Islet precursor cell (in vitro differentiated cells): ENCODE data around the gene NR2C2.

Experiments used
- DNase-seq: peaks from one replicate; pipeline ENCODE4 v3.0.0-alpha.2; 2018

The NR2C2 gene

DNA sequence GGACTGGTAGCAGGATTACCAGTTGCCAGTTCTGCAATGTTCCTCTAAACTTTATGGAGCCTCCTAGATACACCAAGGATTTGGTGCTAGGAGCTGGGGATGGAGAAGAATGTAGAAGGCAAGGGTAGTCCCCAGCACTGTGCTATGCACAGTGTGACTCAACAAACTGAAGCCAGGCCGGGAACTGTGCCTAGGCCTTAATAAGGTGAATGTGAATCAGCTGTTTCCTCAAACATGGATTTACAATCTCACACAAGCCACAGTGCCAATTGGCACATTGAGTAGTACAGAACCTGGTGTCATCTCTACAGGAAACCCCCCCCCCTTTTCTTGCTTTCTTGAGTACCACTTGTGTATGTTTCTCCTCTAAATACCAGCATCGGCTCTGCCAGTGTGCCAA lies 85.3 kb downstream of the NR2C2 start:
- DNase-seq: no peak

DNA sequence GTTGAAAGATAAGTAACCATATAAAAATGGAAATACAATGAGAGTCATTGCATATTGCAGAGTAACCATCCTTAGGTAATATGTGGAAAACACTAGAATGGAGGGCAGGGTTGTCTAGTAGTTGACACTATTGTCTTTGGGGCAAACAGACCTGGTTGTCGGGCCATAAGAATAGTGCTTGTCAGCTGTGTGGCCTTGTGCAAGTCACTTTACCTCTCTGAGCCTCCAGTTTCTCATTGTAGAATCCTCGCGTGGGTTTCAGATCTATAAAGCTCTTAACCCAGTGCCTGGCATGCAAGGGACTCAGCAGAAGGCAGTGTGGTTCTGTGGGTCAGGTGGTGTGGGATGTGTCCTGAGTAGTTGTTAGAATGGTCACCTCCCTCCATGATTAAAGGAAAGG lies 85.7 kb downstream of the NR2C2 start:
- no peak for DNase-seq

DNA sequence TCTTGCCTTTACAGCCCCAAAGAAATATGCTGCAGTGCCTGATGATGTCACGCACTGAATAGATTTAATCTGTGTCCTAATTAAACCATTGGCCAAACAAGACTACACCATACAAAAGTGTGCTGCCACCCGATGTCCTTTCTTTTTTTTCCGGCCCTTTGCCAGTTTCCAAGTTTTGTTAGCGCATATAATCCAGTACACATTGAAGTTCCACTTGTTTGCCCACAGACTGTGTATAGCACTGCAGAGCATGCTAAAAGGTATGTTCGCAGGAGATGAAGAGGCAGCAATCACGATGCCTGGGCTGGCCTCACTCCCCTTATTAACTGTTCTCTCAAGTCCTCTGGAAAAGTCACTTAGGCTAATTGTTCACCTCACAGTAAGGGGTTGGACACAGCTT lies 90.9 kb downstream of the NR2C2 start:
- no peak for DNase-seq

DNA sequence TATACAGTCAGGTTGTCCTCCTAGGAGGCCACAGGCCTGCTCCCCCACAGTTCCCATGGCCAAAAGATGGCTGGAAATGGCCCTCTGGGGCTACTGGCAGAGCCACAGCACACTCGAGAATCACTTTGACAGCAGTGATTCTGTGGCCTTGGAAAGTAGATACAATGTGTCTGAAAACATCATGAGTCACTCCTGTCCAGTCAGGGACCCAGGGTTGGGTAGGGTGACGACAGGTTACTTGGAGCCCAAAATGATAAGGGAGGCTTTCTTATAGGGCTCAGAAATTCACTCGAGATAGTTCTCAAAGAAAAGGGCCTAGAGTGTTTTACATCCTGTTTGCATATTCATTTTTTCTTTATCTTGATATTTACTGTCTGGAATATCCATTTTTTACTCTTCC lies 93.5 kb downstream of the NR2C2 start:
- DNase-seq: no peak

DNA sequence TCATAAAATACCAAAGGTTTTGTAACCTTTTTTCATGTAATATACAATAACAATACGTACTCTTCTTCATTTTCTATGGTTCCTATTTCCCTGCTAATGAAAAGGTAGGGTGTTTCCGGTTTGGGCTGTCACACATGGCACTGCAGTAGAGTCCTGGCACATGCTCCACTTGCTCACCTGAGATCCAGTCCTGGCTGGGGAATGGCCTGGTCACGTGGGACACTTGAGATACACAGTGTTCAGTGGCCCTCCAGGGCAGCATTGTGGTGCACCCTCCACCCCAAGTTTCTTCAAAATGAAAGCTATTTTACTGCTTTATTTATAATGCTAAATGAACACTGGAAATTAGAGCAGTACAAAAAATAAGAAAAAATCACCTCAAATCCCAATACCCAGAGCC lies 94.6 kb downstream of the NR2C2 start:
- no peak for DNase-seq

DNA sequence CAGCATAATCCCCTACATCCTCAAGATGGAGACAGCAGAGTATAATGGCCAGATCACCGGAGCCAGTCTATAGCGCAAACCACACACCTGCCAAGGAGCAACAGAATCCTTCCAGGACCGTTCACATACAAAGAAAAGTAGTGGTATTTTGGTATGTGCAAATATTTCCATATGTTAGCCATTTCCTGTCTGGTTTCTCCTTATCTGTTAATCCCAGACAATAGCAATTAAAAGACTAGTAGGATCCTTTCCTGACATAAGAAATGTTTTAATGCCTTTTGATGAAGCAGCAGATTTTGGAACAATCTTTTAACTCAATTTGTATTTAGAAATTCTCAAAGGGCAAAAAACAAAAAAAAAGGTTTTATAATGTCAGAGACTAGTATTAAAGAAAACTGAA lies 95.6 kb downstream of the NR2C2 start:
- DNase-seq: no peak

DNA sequence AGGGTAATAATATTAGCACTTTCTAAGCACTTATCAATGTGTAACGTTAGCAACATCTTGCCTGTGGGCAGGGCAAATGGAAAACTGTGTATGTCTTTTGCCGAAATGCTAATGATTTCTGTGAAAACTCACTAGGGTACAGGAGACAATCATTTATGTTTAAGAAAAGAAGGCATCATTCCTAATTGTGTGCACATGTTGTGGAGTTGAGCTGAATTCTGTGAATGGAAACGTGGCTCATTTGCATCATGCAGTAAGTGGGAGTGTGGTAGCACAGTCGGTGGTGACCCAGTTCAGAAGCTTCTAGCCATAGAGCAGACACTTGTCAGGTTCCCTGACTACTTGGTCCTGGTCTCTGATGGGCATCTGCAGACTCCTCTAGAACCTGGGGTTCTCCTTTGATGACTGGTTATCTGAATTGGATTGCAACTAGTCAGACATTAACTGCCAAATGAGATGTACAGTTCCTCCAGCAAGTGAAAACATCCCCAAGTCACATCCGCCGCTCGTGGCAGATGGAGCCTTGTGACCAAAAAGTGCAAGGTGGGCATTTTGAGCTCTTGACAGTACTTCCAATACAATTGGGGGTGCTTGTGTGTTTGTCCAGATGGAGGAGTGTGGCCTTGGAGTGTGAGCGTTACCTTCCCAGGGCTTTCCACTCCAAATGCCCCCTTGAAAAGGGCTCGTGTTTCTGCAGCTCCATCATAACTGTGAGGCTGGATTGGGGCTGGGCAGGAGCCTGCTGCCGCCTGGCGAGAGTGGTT lies 96.2 kb downstream of the NR2C2 start:
- no peak for DNase-seq

DNA sequence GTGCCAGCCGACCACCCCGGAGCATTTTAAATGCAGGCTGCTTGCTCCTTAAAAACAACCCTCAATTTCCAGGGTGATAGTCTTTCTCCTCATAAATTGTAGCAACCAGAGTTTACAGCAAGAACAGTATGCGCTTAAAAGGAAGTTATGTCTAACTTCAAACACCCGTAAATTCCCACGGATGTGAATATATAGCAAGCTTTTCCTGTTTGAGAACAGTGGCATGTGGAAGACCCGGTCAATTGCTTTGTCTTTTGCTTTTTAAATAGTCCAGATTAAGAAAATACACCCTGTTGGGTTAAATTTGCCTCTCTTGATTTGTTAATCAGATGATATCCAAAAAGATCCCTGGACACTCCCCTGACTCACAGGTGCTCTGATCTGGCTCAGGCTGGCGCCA lies 96.9 kb downstream of the NR2C2 start:
- no peak for DNase-seq

DNA sequence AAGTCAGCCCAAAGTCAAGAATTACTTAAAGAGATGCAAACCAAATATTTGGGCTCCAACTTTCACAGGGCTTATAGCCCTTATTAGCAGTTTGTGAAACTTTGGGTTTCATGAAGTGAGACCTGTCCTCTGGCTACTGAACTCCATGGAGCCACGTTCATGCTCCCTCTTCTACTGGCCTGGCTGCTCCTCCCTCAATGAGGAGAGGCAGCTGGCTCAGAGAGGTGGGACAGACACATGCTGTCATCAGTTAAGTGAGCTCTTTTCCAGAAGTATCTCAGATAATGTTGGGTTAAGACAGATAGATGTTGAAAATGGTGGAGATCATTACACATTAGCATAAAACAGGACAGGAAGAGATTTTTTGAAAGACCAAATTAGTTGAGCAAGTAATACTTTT lies 98.3 kb downstream of the NR2C2 start:
- DNase-seq: no peak

DNA sequence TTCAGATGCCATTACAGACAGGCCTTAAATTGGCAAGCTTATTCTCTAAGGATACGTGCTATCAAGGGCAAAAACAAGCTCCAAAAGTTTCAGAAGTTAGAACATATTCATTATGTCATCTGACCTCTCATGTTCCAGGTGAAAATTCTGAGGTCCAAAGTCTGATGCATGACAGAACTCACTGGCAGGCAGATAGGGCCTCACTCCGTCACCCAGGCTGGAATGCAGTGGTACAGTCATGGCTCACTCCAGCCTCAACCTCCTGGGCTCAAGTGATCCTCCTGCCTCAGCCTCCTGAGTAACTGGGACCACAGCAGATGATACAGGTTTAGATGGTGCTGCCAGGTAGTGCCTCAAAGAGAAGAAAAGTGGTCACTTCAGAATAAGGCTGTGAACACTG lies 102.2 kb downstream of the NR2C2 start:
- no peak for DNase-seq

DNA sequence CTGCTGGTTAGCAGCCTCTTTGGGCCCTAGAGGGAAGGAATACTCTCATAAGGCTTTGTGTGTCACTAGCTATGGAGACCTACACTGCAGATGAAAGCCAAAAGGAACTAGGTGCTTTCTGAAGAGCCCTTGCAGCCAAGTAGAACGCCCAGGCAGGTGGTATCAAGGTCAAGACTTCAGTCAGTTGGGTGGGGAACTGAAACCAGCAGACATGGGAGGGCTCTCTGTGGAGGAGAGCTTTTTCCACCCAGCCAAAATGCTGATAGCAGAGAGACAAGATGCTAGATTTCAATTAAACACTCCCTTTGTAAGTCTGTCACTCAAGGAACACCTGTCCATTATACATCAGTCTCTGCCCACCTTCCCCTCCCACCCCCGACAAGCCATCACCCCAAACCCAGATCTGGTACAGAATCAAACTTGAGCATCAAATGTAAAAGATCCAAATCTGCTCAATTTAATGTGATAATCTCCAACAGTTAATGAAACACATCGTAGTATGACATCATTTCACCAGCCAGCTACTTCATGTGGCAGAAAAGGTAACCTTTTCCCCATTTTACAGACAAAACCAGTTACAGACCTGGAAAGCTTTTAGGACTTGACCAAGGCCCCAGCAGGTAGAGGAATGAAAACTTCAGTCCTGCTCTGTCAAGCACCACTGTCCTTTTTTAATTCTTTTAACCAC lies 103.2 kb downstream of the NR2C2 start:
- no peak for DNase-seq

DNA sequence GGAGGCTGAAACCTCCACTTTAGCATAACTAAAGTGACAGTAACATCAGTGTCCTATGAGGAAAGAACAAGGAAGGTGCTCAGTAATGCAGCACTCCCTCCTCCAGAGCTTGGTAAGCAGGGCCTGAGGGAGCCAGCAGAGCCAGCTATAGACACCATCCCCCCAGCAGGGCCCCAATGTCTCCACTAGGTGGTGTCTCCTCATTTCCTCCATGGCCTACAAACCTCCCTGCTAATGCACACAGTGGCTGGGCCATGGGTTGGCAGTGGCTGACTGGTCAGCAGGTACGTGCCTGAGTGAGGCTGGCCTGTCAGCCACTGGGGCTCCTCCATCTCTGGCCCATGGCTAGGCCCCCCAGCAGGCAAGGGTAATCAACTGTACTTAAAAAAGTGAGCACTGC lies 104.1 kb downstream of the NR2C2 start:
- DNase-seq: peak; percentile 88

DNA sequence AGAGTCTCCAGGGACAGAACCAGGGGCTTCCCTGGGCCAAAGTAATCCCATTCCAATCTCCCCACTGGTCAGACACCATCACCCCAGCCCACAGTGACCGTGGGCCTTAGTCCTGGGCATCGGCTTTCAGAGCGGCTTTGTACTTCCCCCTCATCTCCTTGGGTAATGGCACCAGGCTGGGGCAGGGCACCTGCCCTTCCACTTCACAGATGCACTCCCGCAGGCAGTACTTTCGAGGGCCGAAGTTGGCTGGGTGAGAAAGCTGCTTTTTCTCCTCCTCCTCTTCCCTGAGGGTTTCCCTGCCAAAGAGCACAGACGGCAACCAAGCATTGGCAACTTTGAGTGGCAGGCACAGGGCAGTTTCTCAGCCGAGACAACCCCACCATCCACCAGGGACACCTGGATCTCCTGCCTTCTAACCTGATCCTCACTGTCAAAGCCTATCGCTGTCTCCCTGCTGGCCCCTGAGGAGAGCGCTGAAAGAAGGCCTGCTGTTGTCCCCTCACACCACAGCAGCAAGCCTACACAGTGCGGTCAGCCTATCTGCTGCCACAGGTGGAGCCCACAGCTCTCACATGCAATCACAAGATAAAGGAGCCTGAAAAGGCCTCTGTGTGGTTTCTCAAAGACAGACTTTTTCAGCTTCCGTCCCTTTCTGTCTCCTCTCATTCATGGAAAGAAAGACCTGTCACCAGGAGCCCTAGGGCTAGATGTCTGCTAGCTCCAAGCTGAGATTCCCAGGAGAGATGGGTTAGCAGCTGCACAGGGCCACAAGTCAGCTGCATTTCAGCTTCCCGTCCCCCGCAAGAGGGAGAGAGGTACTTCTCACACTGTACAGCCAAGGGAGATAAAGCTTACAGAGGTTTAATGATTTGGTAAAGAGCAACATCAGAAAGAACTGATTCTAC lies 105.2 kb downstream of the NR2C2 start:
- peak; percentile 74 for DNase-seq

DNA sequence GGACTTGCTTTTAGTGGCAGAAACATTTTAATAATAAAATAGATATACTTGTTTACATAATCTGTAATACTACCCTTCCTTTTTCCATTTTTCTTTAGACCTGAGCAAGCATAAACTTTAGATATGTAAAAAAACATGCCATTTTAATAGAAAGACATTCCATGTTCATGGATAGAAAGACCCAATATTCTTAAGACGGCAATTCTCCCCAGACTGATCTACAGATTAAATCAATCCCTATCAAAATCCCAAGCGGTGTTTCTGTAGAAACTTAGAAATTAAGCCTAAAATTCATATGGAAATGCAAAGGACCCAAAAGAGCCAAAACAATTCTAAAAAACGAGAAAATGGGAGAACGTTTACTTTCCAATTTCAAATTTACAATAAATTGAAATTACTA lies 106.2 kb downstream of the NR2C2 start:
- no peak for DNase-seq

DNA sequence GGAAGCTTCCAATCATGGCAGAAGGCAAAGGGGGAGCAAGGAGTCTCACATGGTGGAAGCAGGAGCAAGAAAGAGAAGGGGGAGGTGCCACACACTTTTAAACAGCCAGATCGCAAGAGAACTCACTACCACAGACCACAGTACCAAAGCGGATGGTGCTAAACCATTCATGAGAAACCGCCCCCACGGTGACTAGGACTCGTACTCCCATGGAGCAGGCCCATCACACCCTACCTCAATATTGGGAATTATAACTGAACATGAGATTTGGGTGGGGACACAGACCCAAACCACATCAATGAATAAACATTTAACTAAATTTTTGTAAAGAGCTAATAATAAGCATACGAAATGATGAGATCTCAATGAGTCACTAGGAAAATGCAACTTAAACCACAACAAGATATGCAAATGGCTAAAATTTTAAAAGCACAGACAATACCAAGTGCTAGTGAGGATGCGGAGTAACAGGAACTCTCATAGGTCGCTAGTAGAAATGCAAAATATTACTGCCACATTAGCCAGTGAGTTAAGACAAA lies 107.7 kb downstream of the NR2C2 start:
- DNase-seq: no peak

DNA sequence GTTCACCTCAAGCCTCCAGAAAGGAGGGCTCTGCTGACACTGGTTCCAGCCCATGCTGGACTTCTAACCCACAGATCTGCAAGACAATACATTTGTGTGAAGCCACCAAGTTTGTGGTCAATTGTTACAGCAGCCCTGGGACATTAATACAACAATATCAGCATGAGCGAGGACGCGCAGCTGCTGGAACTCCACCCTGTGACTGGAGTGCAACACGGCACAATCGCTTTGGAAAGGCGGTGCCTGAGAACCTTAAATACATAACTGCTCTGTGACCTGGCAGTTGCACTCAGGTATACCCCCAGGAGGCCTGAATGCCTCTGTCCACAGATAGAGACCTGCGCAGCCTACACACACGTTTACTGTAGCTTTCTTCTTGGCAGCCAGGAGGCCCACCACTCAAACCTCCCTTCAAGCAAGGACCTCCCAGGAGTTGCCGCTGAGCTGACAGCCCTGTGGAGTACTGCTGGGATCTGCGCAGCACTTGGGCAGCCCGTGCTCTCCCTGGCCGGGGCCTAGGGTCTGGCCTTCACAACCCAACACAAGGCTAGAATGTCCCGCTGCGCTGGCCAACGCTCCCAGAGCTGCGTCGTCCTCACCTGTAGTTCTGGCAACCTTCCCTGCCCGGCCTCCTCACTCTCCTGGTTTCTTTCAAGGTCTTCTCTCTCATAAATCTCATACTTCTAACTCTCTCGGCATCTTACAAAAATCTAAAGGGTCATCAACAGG lies 109.5 kb downstream of the NR2C2 start:
- no peak for DNase-seq

DNA sequence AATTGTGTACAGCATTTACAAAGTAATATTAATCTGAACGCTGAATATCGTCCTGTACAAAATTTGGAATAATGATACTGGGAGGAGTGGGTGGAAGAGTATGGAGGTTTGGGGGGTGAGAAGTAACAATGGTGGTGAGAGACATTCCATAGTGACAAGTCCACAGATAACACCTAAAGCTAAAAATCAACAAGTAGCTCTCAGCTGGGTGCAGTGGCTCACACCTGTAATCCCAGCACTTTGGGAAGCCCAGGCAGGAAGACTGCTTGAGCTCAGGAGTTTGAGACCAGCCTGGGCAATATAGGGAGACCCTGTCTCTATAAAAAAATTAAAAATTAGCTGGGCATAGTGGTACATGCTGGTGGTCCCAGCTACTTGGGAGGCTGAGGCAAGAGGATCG lies 112.6 kb downstream of the NR2C2 start:
- no peak for DNase-seq

DNA sequence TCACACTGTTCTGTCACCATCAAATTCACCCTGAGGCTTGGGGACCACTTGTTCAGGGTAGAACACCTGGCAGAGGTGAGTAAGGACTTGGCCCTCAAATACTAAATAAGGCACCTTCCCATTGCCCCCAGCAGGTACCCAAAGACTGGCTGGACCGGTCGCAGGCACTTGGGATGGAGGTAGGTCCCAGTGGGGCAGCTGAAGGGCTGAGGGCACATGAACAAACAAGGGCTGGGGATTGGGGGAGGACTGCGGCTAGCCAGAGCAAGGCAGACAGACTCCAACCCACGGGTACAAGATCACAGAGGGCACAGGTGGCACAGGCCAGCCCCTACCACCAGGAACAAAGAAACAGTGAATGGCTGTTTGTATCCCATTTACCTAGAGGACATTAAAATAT lies 115.9 kb downstream of the NR2C2 start:
- DNase-seq: no peak

DNA sequence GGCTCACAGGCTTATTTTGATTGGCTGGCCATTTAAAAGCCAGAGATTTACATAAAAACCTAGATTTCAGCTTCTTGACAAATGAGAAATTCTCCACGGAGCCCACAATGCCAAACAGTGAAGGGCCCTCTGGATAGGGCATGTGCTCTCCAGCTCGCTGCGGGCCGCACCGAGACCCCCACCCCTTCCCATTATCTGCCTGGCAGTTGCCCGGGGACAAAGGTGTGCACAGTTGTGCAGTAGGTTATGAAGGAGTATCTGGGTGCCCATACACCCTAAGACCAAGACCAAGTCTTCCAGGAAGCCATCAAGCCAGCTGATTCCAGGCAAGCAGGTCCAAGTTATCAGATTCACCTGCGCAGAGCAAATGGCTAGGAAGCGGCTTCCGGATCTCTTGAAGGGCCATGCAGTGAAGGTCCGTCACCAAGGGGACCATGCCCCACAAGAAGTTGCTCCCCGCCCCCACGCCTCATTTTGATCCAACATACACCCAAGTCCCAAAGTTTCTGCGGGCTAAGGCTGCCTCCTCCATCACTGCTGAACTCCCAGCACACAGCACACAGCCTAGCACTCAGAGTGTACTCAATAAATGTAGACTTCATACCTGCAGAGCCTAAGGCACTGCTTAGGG lies 116.4 kb downstream of the NR2C2 start:
- DNase-seq: no peak

DNA sequence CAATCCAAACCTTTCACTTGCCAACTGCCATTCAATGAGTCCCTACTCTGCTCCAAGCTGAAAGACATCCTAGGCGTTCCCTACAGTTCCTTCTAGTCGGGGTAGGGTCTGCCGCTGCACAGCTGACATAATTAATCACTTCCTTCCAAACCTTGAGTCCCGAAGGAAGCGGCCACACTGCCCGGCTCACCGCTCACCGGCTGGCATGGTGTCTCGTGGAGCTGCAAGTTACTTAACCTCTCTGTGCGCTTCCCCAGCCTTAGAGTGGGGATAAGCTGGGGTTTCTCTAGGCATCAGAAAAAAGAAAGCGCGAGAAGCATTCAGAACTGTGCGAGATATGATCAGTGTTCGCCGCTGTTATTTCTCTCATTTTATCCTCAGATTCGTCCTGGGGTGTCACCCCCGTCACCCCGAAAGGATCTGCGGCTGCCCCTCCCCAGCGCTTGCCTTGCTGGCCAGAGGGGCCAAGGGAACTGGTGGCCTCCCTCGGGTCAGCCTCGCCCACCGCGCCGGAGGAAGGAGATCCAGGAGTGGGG lies 117.0 kb downstream of the NR2C2 start:
- DNase-seq: peak; percentile 66

DNA sequence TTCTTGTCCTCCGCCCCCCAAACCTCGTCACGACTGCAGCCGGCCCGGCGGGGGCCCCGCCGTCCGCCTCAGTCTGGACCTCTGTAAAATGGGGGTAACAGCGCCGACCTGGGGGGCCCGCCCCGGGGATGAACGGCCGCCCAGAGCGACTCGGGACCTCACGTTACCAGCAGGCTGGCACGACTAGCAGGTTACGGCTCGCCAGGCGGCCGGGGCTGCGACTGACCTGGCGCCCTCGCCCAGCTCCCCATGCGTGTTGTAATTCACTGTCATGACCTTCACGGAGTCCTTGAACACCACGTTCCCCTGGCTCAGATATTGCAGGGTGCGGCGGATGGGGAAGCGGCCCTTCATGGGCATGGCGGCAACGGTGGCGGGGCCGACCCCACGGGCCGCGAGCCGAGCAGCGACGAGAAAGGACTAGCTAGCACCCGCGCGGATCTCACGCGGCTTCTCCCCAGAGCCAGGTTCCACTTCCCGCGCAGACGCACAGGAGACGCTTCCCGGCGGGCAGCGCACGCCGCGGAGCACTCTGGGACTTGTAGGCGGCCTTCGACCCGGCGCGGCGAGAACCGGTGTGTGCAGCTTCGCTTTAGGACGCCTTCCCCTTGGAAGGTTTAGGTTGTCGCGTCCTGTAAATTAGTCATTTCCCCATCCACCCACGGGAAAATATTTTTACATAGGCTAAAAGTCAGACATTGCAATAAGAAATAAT lies 117.6 kb downstream of the NR2C2 start, which contains the start of gene MRPS25:
Gene MRPS25, minus strand, starts transcription at position 481 of the 715 bp plus-strand sequence. Its CDS starts 121 bp downstream, at position 360.
- peak; percentile 96 for DNase-seq
